Type B pancreatic cell (in vitro differentiated cells): ENCODE data around the gene UNC13A. TPM values are rescaled to one million over a fixed set of nuclear protein-coding genes. Genes with fewer than 3 reads are reported as not detected.

Experiments used
- DNase-seq: peaks from one replicate; pipeline ENCODE4 v3.0.0; 2021; ENCODE audit warnings: mixed read lengths; ENCODE audit not compliant: unreplicated experiment; ENCODE audit errors: extremely low spot score
- H3K27ac Mint-ChIP-seq: 2 replicates; pipeline ENCODE4 v1.8.0; 2021; ENCODE audit warnings: mild to moderate bottlenecking, mixed read lengths
- H3K27me3 Mint-ChIP-seq: 2 replicates; pipeline ENCODE4 v1.8.0; 2021; ENCODE audit warnings: mixed read lengths
- H3K36me3 Mint-ChIP-seq: 2 replicates; pipeline ENCODE4 v1.8.0; 2021; ENCODE audit warnings: mixed read lengths
- H3K4me1 Mint-ChIP-seq: one replicate; pipeline ENCODE4 v1.8.0; 2021; ENCODE audit warnings: mixed read lengths; ENCODE audit not compliant: unreplicated experiment
- H3K4me3 Mint-ChIP-seq: 2 replicates; pipeline ENCODE4 v1.8.0; 2021; ENCODE audit warnings: mild to moderate bottlenecking, mixed read lengths
- H3K9me3 Mint-ChIP-seq: 2 replicates; pipeline ENCODE4 v1.8.0; 2021; ENCODE audit warnings: mixed read lengths
- total RNA-seq: library from RNA; stranded (reverse); gene quantifications from 2 replicates; pipeline ENCODE4 v1.2.1, GENCODE V29; 2021; ENCODE audit warnings: low replicate concordance
- TF ChIP-seq, protein P1 (sequence below): fragments of 200-600 bp; sonication (generic); conservative IDR thresholded peaks from 2 replicates; pipeline ENCODE4 v1.5.0; 2021; ENCODE audit warnings: antibody characterized with exemption, mild to moderate bottlenecking

The UNC13A gene
- total RNA-seq, 1 donor from 2014 or later = 4.3 TPM

DNA sequence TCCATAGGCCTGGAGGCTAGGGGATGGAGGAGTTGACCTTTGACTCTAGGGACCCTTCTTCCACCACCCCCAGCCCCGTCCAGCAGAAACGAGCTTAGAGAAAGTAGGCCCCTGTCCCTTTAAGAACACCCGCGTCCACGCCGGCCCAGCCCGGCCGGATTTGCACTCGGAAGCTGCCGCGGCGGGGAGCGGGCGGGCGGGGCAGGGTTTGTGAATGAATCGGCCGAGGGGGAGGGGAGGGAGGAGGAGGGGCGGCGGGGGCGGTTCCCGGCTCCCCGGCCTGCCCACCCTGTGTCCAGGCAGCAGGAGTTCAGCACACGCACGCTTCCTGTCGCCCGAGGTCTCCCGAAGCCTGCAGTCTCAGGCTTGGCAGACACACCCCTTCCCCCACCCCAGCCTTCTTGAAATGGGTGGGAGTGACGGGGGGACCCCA lies 1.5 kb downstream of the UNC13A start:
- Mint-ChIP-seq H3K9me3 (no peaks in the 10 kb centered on the region), H3K27me3 (peaks cover 71% of the 10 kb centered on the region), H3K27ac (no peak overlapping the region), H3K36me3 (no peaks in the 10 kb centered on the region), H3K4me3 (peak overlapping the region; percentile 84), H3K4me1 (peaks cover 7% of the 10 kb centered on the region)
- TF ChIP-seq, protein P1, sequence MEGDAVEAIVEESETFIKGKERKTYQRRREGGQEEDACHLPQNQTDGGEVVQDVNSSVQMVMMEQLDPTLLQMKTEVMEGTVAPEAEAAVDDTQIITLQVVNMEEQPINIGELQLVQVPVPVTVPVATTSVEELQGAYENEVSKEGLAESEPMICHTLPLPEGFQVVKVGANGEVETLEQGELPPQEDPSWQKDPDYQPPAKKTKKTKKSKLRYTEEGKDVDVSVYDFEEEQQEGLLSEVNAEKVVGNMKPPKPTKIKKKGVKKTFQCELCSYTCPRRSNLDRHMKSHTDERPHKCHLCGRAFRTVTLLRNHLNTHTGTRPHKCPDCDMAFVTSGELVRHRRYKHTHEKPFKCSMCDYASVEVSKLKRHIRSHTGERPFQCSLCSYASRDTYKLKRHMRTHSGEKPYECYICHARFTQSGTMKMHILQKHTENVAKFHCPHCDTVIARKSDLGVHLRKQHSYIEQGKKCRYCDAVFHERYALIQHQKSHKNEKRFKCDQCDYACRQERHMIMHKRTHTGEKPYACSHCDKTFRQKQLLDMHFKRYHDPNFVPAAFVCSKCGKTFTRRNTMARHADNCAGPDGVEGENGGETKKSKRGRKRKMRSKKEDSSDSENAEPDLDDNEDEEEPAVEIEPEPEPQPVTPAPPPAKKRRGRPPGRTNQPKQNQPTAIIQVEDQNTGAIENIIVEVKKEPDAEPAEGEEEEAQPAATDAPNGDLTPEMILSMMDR = no peak
- no peak for DNase-seq

DNA sequence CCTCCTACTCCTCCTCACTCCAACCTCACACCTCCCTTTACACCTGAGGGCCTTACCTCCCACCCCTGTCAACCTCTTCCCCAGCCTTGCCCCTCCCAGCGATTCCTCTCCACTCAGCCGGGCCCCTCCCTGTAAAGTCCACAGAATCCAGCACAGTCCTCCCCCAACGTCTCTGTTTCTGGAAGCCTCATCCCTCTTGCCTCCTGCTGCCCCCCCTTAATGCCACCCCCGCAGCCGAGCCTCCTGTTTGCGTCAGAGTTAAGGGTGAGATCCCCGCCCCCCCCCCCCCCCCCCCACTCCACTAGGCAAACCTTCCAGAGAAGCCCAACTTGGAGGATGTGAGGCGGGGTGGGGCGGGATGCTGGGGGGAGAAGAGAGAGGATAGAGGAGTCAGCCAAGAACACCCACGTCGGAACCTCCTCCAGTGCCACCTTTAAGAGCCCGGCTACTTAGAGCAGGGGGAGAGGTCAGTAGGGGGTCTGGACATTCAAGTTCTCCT lies 2.1 kb downstream of the UNC13A start:
- TF ChIP-seq, protein P1 = no peak
- H3K27me3 Mint-ChIP-seq = peaks cover 77% of the 10 kb centered on the region

DNA sequence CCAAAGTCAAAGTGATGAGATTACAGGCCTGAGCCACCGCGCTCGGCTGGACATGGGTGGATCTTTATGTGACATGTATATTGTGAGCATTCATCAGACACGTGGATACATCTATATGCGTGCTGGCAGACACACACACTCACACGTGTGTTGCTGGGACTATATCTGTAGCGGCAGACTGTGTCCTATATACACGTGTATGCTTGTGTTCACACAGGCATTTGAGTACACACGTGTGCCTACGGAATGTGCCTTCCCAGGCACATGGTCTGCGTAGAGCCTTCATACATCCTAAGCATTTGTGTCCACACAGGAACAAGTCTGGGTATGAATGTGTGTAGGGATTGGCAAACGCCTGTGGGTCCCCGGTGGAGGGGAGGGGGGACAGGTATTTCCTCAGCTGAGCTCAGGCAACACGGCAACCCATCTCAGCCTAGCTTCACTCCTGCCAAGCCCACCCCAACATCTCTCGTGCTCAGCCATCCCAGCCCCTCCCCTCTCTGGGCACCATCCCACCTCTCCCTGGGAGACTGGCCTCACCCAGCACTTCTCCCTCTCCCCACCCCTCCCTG lies 2.6 kb downstream of the UNC13A start:
- Mint-ChIP-seq H3K27me3 (peaks cover 79% of the 10 kb centered on the region), H3K36me3 (no peaks in the 10 kb centered on the region), H3K27ac (no peak overlapping the region), H3K9me3 (no peaks in the 10 kb centered on the region), H3K4me1 (peaks cover 7% of the 10 kb centered on the region), H3K4me3 (peak overlapping the region; percentile 20)
- no peak for DNase-seq
- TF ChIP-seq, protein P1 = no peak

More for the DNA sequence above, 2.1 kb downstream of the UNC13A start:
- Mint-ChIP-seq H3K9me3 (no peaks in the 10 kb centered on the region), H3K4me1 (peaks cover 7% of the 10 kb centered on the region), H3K4me3 (peak overlapping the region; percentile 60), H3K27ac (no peak overlapping the region), H3K36me3 (no peaks in the 10 kb centered on the region)
- no peak for DNase-seq

DNA sequence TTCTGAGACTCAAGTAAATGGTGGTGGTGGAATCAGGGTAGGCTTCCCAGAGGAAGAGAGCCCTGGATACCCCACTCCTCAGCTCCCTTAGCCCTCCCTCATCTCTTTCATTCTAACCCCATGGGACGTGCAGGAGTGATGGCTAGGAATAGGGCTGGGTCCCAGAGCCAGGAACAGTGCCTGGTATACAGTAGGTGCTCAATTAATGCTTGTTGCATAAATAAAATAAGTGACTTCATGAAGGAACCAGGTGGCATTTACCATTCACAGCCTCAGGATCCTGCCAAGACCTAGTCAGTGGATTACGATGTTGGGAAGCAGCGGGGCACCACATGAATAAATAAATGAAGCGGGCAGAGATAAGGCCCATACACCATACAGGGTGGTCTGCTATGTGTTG lies 3.9 kb downstream of the UNC13A start:
- H3K27me3 Mint-ChIP-seq = peaks cover 87% of the 10 kb centered on the region
- TF ChIP-seq, protein P1 = no peak
- no peaks in the 10 kb centered on the region for H3K9me3 Mint-ChIP-seq
- no peak overlapping the region for H3K4me3 Mint-ChIP-seq
- H3K36me3 Mint-ChIP-seq = no peaks in the 10 kb centered on the region
- no peak overlapping the region for H3K27ac Mint-ChIP-seq
- peaks cover 7% of the 10 kb centered on the region for H3K4me1 Mint-ChIP-seq
- DNase-seq = no peak

DNA sequence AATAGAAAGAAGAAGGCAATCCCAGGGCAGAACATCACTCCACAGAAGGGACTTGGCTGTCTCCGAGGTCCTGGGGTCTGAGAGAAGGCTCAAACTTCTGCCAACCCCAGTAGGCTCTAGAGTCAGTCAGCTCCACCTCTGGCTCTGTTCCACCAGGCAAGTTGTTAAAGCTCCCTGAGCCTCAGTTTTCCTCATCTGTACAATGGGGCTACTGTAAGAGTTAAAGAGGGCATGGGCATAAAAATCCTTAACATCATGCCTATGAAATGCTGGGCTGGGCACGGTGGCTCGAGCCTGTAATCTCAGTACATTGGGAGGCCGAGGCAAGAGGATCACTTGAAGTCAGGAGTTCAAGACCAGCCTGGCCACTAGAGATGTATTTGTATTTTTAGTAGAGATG lies 5.1 kb downstream of the UNC13A start:
- H3K27me3 Mint-ChIP-seq = peaks cover 86% of the 10 kb centered on the region

More for the DNA sequence above, 5.1 kb downstream of the UNC13A start:
- H3K4me1 Mint-ChIP-seq = peaks cover 3% of the 10 kb centered on the region
- no peak overlapping the region for H3K27ac Mint-ChIP-seq
- H3K4me3 Mint-ChIP-seq = no peak overlapping the region
- H3K9me3 Mint-ChIP-seq = no peaks in the 10 kb centered on the region
- H3K36me3 Mint-ChIP-seq = no peaks in the 10 kb centered on the region
- DNase-seq = no peak
- TF ChIP-seq, protein P1 = no peak
